Effector memory CD8-positive, alpha-beta T cell (primary cell): ENCODE measurements around the gene STX8.

ENCODE experiments used
- ATAC-seq: fragments of 150-1000 bp; cut with Tn5 transposase; replicated peaks from 2 replicates; pipeline ENCODE4 v1.10.0; 2021; ENCODE audit warnings: mild to moderate bottlenecking, moderate library complexity
- DNase-seq, 3 experiments: peaks; one replicate each; pipeline ENCODE4 v3.0.0; 2021
- H3K27ac Mint-ChIP-seq, 2 donors: one replicate each; pipeline ENCODE4 v1.8.0; 2022; ENCODE audit warnings: mild to moderate bottlenecking in 2 of 2, mixed read lengths in 2 of 2, moderate library complexity in 2 of 2
- H3K27me3 Mint-ChIP-seq, 2 donors: one replicate each; pipeline ENCODE4 v1.8.0; 2022; ENCODE audit warnings: mixed read lengths in 2 of 2
- H3K36me3 Mint-ChIP-seq: one replicate; pipeline ENCODE4 v1.8.0; 2022; ENCODE audit warnings: mild to moderate bottlenecking, moderate library complexity, mixed read lengths; ENCODE audit not compliant: insufficient read depth
- H3K4me1 Mint-ChIP-seq, 2 donors: one replicate each; pipeline ENCODE4 v1.8.0; 2022; ENCODE audit warnings: low read depth in 2 of 2, mixed read lengths in 2 of 2
- H3K4me3 Mint-ChIP-seq, 2 donors: one replicate each; pipeline ENCODE4 v1.8.0; 2022; ENCODE audit warnings: mild to moderate bottlenecking in 2 of 2, mixed read lengths in 2 of 2, moderate library complexity in 2 of 2
- H3K9me3 Mint-ChIP-seq, 2 donors: one replicate each; pipeline ENCODE4 v1.8.0; 2022; ENCODE audit warnings: mixed read lengths in 2 of 2

The STX8 gene

GRCh38 chr17:9254841-9255240, 320.8 kb downstream of the STX8 start:
- Mint-ChIP-seq H3K36me3 (no peaks in the 10 kb centered on the region), H3K4me3 (no peak overlapping the region), H3K9me3 (no peaks in the 10 kb centered on the region), H3K27me3 (no peaks in the 10 kb centered on the region), H3K4me1 (peaks cover 8 to 11% of the 10 kb centered on the region in 2 donors), H3K27ac (peak overlapping the region in 1 of 2 donors; percentile 33)
- DNase-seq = no peak
- ATAC-seq = no peak

DNA sequence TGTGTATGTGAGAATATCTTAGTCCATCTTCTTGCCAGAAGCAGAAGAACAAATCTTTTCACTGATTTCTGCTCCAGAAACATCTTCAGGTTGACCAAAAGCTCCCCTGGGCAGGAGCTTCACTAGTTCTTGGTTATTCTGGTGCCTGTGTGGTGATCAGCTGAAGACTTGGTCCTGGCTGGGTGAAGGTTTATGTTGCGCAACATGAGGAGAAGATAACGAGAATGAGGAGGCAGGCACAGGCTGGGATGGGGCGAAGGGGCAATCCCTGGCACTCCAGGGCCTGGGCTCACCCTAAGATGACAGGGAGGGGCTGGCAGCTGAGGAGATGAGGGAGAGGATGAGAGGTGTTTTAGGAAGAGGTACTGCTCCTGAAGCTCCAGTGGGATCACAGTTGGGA, 322.3 kb downstream of the STX8 start:
- Mint-ChIP-seq H3K27me3 (no peaks in the 10 kb centered on the region), H3K27ac (peak overlapping the region in 1 of 2 donors; percentile 15), H3K4me3 (no peak overlapping the region), H3K4me1 (peaks cover 8 to 11% of the 10 kb centered on the region in 2 donors), H3K9me3 (no peaks in the 10 kb centered on the region), H3K36me3 (no peaks in the 10 kb centered on the region)
- DNase-seq = no peak
- no peak for ATAC-seq

GRCh38 chr17:9251273-9251672, 324.3 kb downstream of the STX8 start:
- DNase-seq = no peak
- Mint-ChIP-seq H3K9me3 (no peaks in the 10 kb centered on the region), H3K4me3 (no peak overlapping the region), H3K36me3 (no peaks in the 10 kb centered on the region), H3K27ac (no peak overlapping the region), H3K27me3 (no peaks in the 10 kb centered on the region), H3K4me1 (peaks cover 8% of the 10 kb centered on the region in 2 donors)
- no peak for ATAC-seq

GRCh38 chr17:9249245-9249953, 326.2 kb downstream of the STX8 start:
- Mint-ChIP-seq H3K9me3 (no peaks in the 10 kb centered on the region), H3K36me3 (peaks cover 3% of the 10 kb centered on the region), H3K4me1 (peaks cover 5 to 8% of the 10 kb centered on the region in 2 donors), H3K27me3 (no peaks in the 10 kb centered on the region), H3K27ac (no peak overlapping the region), H3K4me3 (no peak overlapping the region)
- DNase-seq (no peak), ATAC-seq (no peak)

GRCh38 chr17:9247401-9247938, 328.1 kb downstream of the STX8 start:
- H3K4me3 Mint-ChIP-seq = no peak overlapping the region
- H3K9me3 Mint-ChIP-seq = no peaks in the 10 kb centered on the region
- peak overlapping the region in 1 of 2 donors; percentile 16 for H3K27ac Mint-ChIP-seq
- H3K27me3 Mint-ChIP-seq = no peaks in the 10 kb centered on the region
- H3K4me1 Mint-ChIP-seq = no peaks in the 10 kb centered on the region
- no peak for DNase-seq
- ATAC-seq = no peak
- H3K36me3 Mint-ChIP-seq = peaks cover 6% of the 10 kb centered on the region

GRCh38 chr17:9244066-9245052, 331.3 kb downstream of the STX8 start:
- H3K9me3 Mint-ChIP-seq = no peaks in the 10 kb centered on the region
- no peak overlapping the region for H3K4me3 Mint-ChIP-seq
- H3K4me1 Mint-ChIP-seq = peaks cover 9 to 12% of the 10 kb centered on the region in 2 donors
- no peak overlapping the region for H3K27ac Mint-ChIP-seq
- DNase-seq (no peak), ATAC-seq (no peak)
- peaks cover 15% of the 10 kb centered on the region for H3K36me3 Mint-ChIP-seq
- no peaks in the 10 kb centered on the region for H3K27me3 Mint-ChIP-seq

- H3K4me1 Mint-ChIP-seq = peaks cover 15 to 19% of the 10 kb centered on the region in 2 donors
- DNase-seq = no peak
- no peak overlapping the region for H3K4me3 Mint-ChIP-seq
- no peak for ATAC-seq
- peak overlapping the region in 1 of 2 donors; percentile 74 for H3K27ac Mint-ChIP-seq
- peaks cover 15% of the 10 kb centered on the region for H3K36me3 Mint-ChIP-seq
- no peaks in the 10 kb centered on the region for H3K9me3 Mint-ChIP-seq
- H3K27me3 Mint-ChIP-seq = no peaks in the 10 kb centered on the region
These were observed 332.6 kb downstream of the STX8 start for GRCh38 chr17:9242983-9243382.

GRCh38 chr17:9242497-9242881, 333.1 kb downstream of the STX8 start:
- Mint-ChIP-seq H3K27ac (peak overlapping the region in 1 of 2 donors; percentile 74), H3K4me1 (peaks cover 15 to 19% of the 10 kb centered on the region in 2 donors), H3K9me3 (no peaks in the 10 kb centered on the region), H3K36me3 (peaks cover 15% of the 10 kb centered on the region), H3K4me3 (no peak overlapping the region), H3K27me3 (no peaks in the 10 kb centered on the region)
- no peak for DNase-seq
- ATAC-seq = no peak

GRCh38 chr17:9241774-9242496, 333.7 kb downstream of the STX8 start:
- H3K9me3 Mint-ChIP-seq = no peaks in the 10 kb centered on the region
- peaks cover 15 to 19% of the 10 kb centered on the region in 2 donors for H3K4me1 Mint-ChIP-seq
- H3K27ac Mint-ChIP-seq = peak overlapping the region; percentile 85 to 87
- no peak for ATAC-seq
- peaks cover 15% of the 10 kb centered on the region for H3K36me3 Mint-ChIP-seq
- no peaks in the 10 kb centered on the region for H3K27me3 Mint-ChIP-seq
- H3K4me3 Mint-ChIP-seq = peak overlapping the region; percentile 78 to 84
- DNase-seq = no peak

DNA sequence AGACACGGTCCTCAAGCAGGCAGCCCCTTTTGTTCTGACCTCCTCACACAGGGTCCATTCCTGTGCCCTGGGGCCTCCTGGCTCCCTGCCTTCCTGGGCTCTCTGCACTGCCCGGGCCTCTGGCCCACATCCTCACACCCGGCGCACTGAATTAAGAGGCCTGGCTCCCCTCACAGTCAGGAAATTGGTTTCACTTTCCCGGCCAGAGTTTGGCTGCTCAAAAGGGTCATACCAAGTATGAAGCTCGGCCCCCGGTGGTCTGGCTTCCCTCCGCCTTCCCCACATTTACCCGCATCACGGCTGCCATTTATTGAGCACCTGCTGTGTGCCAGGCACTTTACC, 334.3 kb downstream of the STX8 start:
- peaks cover 15 to 19% of the 10 kb centered on the region in 2 donors for H3K4me1 Mint-ChIP-seq
- peak overlapping the region; percentile 85 to 87 for H3K27ac Mint-ChIP-seq
- ATAC-seq (no peak), DNase-seq (no peak)
- H3K9me3 Mint-ChIP-seq = no peaks in the 10 kb centered on the region
- H3K27me3 Mint-ChIP-seq = no peaks in the 10 kb centered on the region
- peak overlapping the region; percentile 78 to 84 for H3K4me3 Mint-ChIP-seq
- peaks cover 15% of the 10 kb centered on the region for H3K36me3 Mint-ChIP-seq

GRCh38 chr17:9240659-9241370, 334.8 kb downstream of the STX8 start:
- Mint-ChIP-seq H3K27me3 (no peaks in the 10 kb centered on the region), H3K27ac (peak overlapping the region; percentile 85 to 87), H3K4me1 (peaks cover 15 to 19% of the 10 kb centered on the region in 2 donors), H3K9me3 (no peaks in the 10 kb centered on the region), H3K36me3 (peaks cover 15% of the 10 kb centered on the region), H3K4me3 (peak overlapping the region; percentile 78 to 84)
- ATAC-seq (no peak), DNase-seq (no peak)

DNA sequence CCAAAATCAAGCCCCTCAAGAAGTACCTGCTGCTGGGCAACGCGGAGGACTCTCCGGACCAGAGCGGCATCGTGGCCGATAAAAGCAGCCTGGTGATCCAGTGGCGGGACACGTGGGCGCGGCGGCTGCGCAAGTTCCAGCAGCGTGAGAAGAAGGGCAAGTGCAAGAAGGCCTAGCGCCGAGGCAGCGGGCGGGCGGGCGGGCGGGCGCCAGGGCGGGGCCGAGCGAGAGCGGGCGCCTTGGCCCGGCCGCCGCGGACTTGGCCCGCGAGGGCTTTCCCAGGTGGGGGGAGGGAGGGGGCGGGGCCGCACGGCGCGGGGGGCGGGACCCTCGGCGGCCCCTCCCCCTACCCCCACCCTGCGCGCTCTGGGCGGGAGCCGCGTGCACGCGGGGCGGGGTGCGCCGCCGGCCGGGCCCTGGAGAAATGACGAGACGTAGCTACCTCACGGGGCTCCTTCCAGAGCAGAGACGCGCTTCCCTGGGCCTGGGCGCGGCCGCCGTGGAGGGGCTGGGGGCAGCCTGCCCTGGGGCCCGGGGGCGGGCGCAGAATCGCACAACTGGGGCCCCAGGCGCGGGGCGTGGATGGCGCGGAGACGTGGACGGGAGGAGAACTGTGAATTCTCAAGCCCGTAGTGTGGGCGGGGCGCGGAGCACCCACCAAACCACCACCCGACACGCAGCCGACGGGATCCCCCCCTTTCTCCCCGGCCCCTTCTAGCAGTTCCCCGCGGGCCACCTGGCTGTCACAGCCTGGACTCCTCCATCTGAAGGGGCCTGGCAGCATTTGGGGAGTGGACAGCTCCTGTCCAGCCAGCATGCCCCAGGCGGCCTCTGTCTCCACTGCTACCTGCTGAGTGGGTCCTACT, 335.6 kb downstream of the STX8 start:
- Mint-ChIP-seq H3K9me3 (no peaks in the 10 kb centered on the region), H3K27ac (peak overlapping the region in 1 of 2 donors; percentile 82), H3K4me3 (peak overlapping the region; percentile 78 to 84), H3K27me3 (no peaks in the 10 kb centered on the region), H3K4me1 (peaks cover 15 to 19% of the 10 kb centered on the region in 2 donors), H3K36me3 (peaks cover 12% of the 10 kb centered on the region)
- DNase-seq = peak; percentile 63 to 66 (median 63)
- peak; percentile 78 for ATAC-seq
